K562 (cell line): ENCODE data around the gene CBX2. TPM values are rescaled to one million over a fixed set of nuclear protein-coding genes. Genes with fewer than 3 reads are reported as not detected.
A peak's percentile ranks its signal among the peaks of the same experiment; 100 is the strongest.

Source experiments
- KDM5B ChIP-seq: fragments of 200-600 bp; sonication (generic); IDR thresholded peaks from 2 replicates; pipeline ENCODE4 v1.6.1; 2012; ENCODE audit warnings: low read depth, mild to moderate bottlenecking, moderate library complexity, low read length, control low read depth, inconsistent platforms; ENCODE audit not compliant: insufficient replicate concordance
- KLF13 ChIP-seq: fragments of 450-650 bp; IDR thresholded peaks from 2 replicates; pipeline ENCODE4 v1.6.1; 2016; ENCODE audit warnings: missing genetic modification characterization, low read depth, mild to moderate bottlenecking, missing compliant biosample characterization, moderate library complexity, borderline replicate concordance
- MAZ ChIP-seq, 2 experiments: fragments of 450-650 bp in 1 of 2; sonication (generic) in 1 of 2; formaldehyde crosslinking; IDR thresholded peaks in 1 of 2; conservative IDR thresholded peaks in 1 of 2; 2 replicates each; pipeline versions ENCODE4 v1.4.0 to v1.5.0; 2020; ENCODE audit warnings: mild to moderate bottlenecking in 1 of 2, missing genetic modification reagents in 1 of 2
- NR2C2 ChIP-seq, 2 experiments: fragments of 200-800 bp in 1 of 2; sonication (Bioruptor generic) in 1 of 2; sonication (generic) in 1 of 2; formaldehyde crosslinking in 1 of 2; IDR thresholded peaks; 2 replicates each; pipeline versions ENCODE4 v1.6.1 to v1.8.0; 2016 to 2022; ENCODE audit warnings: mild to moderate bottlenecking in 1 of 2, missing compliant biosample characterization in 1 of 2, missing genetic modification characterization in 1 of 2, missing genetic modification reagents in 1 of 2
- RBFOX2 ChIP-seq: fragments of 200-400 bp; formaldehyde crosslinking; IDR thresholded peaks from 2 replicates; pipeline ENCODE4 v1.6.1; 2017; ENCODE audit warnings: low read depth, mild to moderate bottlenecking, low read length, moderate library complexity
- SMARCE1 ChIP-seq: fragments of 450-650 bp; IDR thresholded peaks from 2 replicates; pipeline ENCODE4 v1.7.1; 2016; ENCODE audit warnings: mild to moderate bottlenecking
- SREBF1 ChIP-seq: fragments of 150-350 bp; IDR thresholded peaks from 2 replicates; pipeline ENCODE4 v1.6.1; 2014; ENCODE audit warnings: antibody characterized with exemption, low read depth, low read length, borderline replicate concordance
- TBP ChIP-seq: optimal IDR thresholded peaks from 2 replicates; pipeline ENCODE3; 2011; ENCODE audit warnings: low read depth, low read length, improper control_type of control experiment
- TCF7 ChIP-seq: sonication (generic); IDR thresholded peaks from 2 replicates; pipeline ENCODE4 v1.6.1; 2016; ENCODE audit warnings: antibody characterized with exemption, borderline replicate concordance
- ZBTB17 ChIP-seq: fragments of 450-650 bp; formaldehyde crosslinking; IDR thresholded peaks from 2 replicates; pipeline ENCODE4 v1.4.0; 2020; ENCODE audit warnings: mild to moderate bottlenecking
- ZFP36 ChIP-seq: fragments of 150-350 bp; IDR thresholded peaks from 2 replicates; pipeline ENCODE4 v1.6.1; 2018; ENCODE audit warnings: low read length, low read depth; ENCODE audit not compliant: partially characterized antibody
- ZNF445 ChIP-seq: fragments of 250-450 bp; sonication (Bioruptor Pico); IDR thresholded peaks from 2 replicates; pipeline ENCODE4 v1.4.0; 2020; ENCODE audit warnings: low read depth, mild to moderate bottlenecking, moderate library complexity
- ZNF695 ChIP-seq: fragments of 450-650 bp; formaldehyde crosslinking; IDR thresholded peaks from 2 replicates; pipeline ENCODE4 v1.4.0; 2020; ENCODE audit warnings: mild to moderate bottlenecking, moderate library complexity
- polyA plus RNA-seq, 8 experiments: library from polyadenylated mRNA; depleted of rRNA in 4 of 8; stranded (reverse) in 5 of 8; unstranded in 3 of 8; fragments of >200 nt; fragmentation: Nextera tagmentation in 2 of 8; fragmentation: Illumina TruSeq in 1 of 8; extraction: Ambion mirVana in 2 of 8; extraction: Trizol in 1 of 8; gene quantifications; 2 replicates each; pipeline versions ENCODE4 v1.2.1 to v1.2.3, GENCODE V29; 2011 to 2014; ENCODE audit warnings: inconsistent platforms in 1 of 8, missing spikeins in 1 of 8
- total RNA-seq, 7 experiments: library from RNA; depleted of rRNA in 6 of 7; stranded (reverse); fragments of >200 nt in 6 of 7; fragmentation: Illumina TruSeq in 2 of 7; extraction: Trizol in 2 of 7; gene quantifications; 2 replicates each; pipeline versions ENCODE4 v1.2.1 to v1.2.3, GENCODE V29; 2011 to 2021; ENCODE audit warnings: low replicate concordance in 1 of 7
- TF ChIP-seq, protein P1 (sequence below): fragments of 250-450 bp; sonication (Bioruptor Pico); IDR thresholded peaks from 2 replicates; pipeline ENCODE4 v1.9.0; 2021; ENCODE audit warnings: mild to moderate bottlenecking
- TF ChIP-seq, protein P2 (sequence below): fragments of 200-800 bp; sonication (Bioruptor generic); IDR thresholded peaks from 2 replicates; pipeline ENCODE4 v1.6.1; 2017; ENCODE audit warnings: missing genetic modification characterization, missing compliant biosample characterization
- TF ChIP-seq, protein P3 (sequence below): sonication (generic); formaldehyde crosslinking; IDR thresholded peaks from 2 replicates; pipeline ENCODE4 v1.8.0; 2022; ENCODE audit warnings: missing genetic modification reagents, mild to moderate bottlenecking, moderate library complexity, borderline replicate concordance
- TF ChIP-seq, protein P4 (sequence below): fragments of 450-650 bp; IDR thresholded peaks from 2 replicates; pipeline ENCODE4 v1.6.1; 2016; ENCODE audit warnings: mild to moderate bottlenecking
- TF ChIP-seq, protein P5 (sequence below): fragments of 450-650 bp; IDR thresholded peaks from 2 replicates; pipeline ENCODE4 v1.6.1; 2016; ENCODE audit warnings: antibody characterized with exemption

CBX2 gene
- total and polyA plus RNA-seq, 9 of the 15 experiments (the other 6 are each of a cell fraction or from before 2014, with no cell fraction given): 0.66 to 26.9 (median 13.9) TPM

DNA sequence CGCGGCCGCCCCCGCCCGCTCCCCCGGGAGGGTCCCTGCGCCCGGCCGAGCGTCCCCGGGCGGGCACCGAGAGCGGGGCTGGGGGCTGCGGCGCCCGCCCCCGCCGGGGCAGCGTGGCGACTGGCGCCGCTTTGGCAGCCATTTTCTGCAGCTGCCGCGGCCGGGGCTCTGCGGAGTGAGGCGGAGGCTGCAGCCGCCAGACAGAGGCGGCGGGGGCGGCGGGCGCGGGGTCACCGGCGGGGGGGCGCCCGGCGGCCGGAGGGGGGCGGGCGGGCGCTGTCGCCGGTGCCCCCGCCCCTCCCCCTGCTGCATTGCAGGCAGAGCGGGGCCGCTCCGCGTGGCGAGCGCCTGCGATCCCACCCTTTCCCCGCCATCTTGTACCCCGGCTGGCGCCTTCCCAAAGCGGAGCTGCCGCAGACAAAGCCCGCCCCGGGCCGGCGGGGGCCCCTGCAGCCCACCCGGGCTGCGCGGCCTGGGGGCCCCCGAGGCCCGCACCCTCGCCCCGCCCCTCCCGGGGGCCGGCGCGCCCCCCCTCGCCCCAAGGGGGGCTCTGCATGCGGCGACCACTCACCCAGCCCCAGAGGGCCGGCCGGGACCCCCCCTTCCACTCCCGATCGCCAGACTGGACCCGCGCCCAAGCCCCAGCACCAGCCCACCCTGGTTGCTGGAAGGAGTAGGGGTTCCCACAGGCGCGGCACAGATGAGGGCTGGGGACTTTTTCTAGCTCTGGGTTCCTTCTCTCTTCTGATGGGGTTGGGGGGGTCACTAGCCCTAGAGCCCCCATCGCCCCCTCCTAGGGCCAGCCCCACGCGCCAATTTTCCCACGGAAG, 35.6 kb downstream of the CBX2 start (continued):
- TF ChIP-seq ZBTB17 (CRISPR knock-in tag) (no peak), SREBF1 (no peak), ZFP36 (no peak), ZNF445 (CRISPR knock-in tag) (no peak), KLF13 (tag) (no peak), ZNF695 (no peak), MAZ (CRISPR knock-in tag; conservative IDR thresholded peaks at IDR 0.05 in 1 of 2, IDR thresholded peaks at IDR 0.05 in 1 of 2) (peak in 1 of 2 experiments; percentile 45; a peak in 2 of 4 replicates), RBFOX2 (peak; percentile 41), KDM5B (no peak), TBP (peak; percentile 8), SMARCE1 (no peak), NR2C2 (CRISPR knock-in tag; IDR thresholded peaks at IDR 0.05) (no peak), NR2C2 (tag; IDR thresholded peaks at IDR 0.05) (peak; percentile 84), TCF7 (no peak)
- TF ChIP-seq, protein P1, sequence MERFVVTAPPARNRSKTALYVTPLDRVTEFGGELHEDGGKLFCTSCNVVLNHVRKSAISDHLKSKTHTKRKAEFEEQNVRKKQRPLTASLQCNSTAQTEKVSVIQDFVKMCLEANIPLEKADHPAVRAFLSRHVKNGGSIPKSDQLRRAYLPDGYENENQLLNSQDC: no peak
- TF ChIP-seq, protein P2, sequence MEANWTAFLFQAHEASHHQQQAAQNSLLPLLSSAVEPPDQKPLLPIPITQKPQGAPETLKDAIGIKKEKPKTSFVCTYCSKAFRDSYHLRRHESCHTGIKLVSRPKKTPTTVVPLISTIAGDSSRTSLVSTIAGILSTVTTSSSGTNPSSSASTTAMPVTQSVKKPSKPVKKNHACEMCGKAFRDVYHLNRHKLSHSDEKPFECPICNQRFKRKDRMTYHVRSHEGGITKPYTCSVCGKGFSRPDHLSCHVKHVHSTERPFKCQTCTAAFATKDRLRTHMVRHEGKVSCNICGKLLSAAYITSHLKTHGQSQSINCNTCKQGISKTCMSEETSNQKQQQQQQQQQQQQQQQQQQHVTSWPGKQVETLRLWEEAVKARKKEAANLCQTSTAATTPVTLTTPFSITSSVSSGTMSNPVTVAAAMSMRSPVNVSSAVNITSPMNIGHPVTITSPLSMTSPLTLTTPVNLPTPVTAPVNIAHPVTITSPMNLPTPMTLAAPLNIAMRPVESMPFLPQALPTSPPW: peak; percentile 95
- TF ChIP-seq, protein P3, sequence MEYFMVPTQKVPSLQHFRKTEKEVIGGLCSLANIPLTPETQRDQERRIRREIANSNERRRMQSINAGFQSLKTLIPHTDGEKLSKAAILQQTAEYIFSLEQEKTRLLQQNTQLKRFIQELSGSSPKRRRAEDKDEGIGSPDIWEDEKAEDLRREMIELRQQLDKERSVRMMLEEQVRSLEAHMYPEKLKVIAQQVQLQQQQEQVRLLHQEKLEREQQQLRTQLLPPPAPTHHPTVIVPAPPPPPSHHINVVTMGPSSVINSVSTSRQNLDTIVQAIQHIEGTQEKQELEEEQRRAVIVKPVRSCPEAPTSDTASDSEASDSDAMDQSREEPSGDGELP (CRISPR knock-in tag): no peak
- TF ChIP-seq, protein P4, sequence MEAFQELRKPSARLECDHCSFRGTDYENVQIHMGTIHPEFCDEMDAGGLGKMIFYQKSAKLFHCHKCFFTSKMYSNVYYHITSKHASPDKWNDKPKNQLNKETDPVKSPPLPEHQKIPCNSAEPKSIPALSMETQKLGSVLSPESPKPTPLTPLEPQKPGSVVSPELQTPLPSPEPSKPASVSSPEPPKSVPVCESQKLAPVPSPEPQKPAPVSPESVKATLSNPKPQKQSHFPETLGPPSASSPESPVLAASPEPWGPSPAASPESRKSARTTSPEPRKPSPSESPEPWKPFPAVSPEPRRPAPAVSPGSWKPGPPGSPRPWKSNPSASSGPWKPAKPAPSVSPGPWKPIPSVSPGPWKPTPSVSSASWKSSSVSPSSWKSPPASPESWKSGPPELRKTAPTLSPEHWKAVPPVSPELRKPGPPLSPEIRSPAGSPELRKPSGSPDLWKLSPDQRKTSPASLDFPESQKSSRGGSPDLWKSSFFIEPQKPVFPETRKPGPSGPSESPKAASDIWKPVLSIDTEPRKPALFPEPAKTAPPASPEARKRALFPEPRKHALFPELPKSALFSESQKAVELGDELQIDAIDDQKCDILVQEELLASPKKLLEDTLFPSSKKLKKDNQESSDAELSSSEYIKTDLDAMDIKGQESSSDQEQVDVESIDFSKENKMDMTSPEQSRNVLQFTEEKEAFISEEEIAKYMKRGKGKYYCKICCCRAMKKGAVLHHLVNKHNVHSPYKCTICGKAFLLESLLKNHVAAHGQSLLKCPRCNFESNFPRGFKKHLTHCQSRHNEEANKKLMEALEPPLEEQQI: no peak
- TF ChIP-seq, protein P5, sequence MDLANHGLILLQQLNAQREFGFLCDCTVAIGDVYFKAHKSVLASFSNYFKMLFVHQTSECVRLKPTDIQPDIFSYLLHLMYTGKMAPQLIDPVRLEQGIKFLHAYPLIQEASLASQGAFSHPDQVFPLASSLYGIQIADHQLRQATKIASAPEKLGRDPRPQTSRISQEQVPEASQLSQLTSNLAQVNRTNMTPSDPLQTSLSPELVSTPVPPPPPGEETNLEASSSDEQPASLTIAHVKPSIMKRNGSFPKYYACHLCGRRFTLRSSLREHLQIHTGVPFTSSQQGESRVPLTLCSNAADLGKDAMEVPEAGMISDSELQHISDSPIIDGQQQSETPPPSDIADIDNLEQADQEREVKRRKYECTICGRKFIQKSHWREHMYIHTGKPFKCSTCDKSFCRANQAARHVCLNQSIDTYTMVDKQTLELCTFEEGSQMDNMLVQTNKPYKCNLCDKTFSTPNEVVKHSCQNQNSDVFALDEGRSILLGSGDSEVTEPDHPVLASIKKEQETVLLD: no peak
